HUES48 (cell line): ENCODE results near the gene RPS10.

Experiments used
- H3K27ac ChIP-seq: one replicate; pipeline ENCODE4 v1.7.0; 2013; ENCODE audit warnings: low read depth, low read length, inconsistent platforms
- H3K27me3 ChIP-seq: 2 replicates; pipeline ENCODE4 v1.6.1; 2013; ENCODE audit warnings: mild to moderate bottlenecking, low read length; ENCODE audit not compliant: control insufficient read depth, insufficient read depth
- H3K36me3 ChIP-seq: 2 replicates; pipeline ENCODE4 v1.6.1; 2013; ENCODE audit warnings: low read length; ENCODE audit not compliant: control insufficient read depth, insufficient read depth
- H3K4me1 ChIP-seq: 2 replicates; pipeline ENCODE4 v1.6.1; 2013; ENCODE audit warnings: mild to moderate bottlenecking, low read length; ENCODE audit not compliant: control insufficient read depth, insufficient read depth
- H3K4me3 ChIP-seq: 2 replicates; pipeline ENCODE4 v1.5.1; 2013; ENCODE audit warnings: mild to moderate bottlenecking, low read depth, low read length
- H3K9ac ChIP-seq: 2 replicates; pipeline ENCODE4 v1.6.1; 2013; ENCODE audit warnings: mild to moderate bottlenecking, low read depth, low read length, moderate library complexity
- H3K9me3 ChIP-seq: 2 replicates; pipeline ENCODE4 v1.6.1; 2013; ENCODE audit warnings: low read length; ENCODE audit not compliant: control insufficient read depth, insufficient read depth

RPS10 gene

GRCh38 chr6:34463299-34463698, 37.4 kb upstream of the RPS10 start:
- H3K36me3 ChIP-seq: no peaks in the 10 kb centered on the region
- H3K9me3 ChIP-seq: no peaks in the 10 kb centered on the region
- peaks cover 7% of the 10 kb centered on the region; the same call in 1 of the 2 replicates for H3K27me3 ChIP-seq
- no peak overlapping the region for H3K9ac ChIP-seq
- H3K27ac ChIP-seq: no peak overlapping the region
- peaks cover 8% of the 10 kb centered on the region; the same call in 1 of the 2 replicates for H3K4me1 ChIP-seq
- no peak overlapping the region for H3K4me3 ChIP-seq

GRCh38 chr6:34462551-34462971, 36.7 kb upstream of the RPS10 start:
- Histone ChIP-seq H3K27me3 (peaks cover 7% of the 10 kb centered on the region; the same call in 1 of the 2 replicates), H3K9me3 (no peaks in the 10 kb centered on the region), H3K36me3 (no peaks in the 10 kb centered on the region), H3K27ac (no peak overlapping the region), H3K9ac (no peak overlapping the region), H3K4me1 (peaks cover 8% of the 10 kb centered on the region; the same call in 1 of the 2 replicates), H3K4me3 (no peak overlapping the region)

GRCh38 chr6:34462010-34462409, 36.1 kb upstream of the RPS10 start:
- Histone ChIP-seq H3K27ac (no peak overlapping the region), H3K4me3 (no peak overlapping the region), H3K27me3 (peaks cover 7% of the 10 kb centered on the region; the same call in 1 of the 2 replicates), H3K36me3 (no peaks in the 10 kb centered on the region), H3K9ac (no peak overlapping the region), H3K9me3 (no peaks in the 10 kb centered on the region), H3K4me1 (peaks cover 8% of the 10 kb centered on the region; the same call in 1 of the 2 replicates)

- H3K36me3 ChIP-seq: no peaks in the 10 kb centered on the region
- H3K4me1 ChIP-seq: peaks cover 8% of the 10 kb centered on the region; the same call in 1 of the 2 replicates
- 0 out of 2 replicates have a peak, but pooled peaks cover 4% of the 10 kb centered on the region for H3K27me3 ChIP-seq
- H3K9ac ChIP-seq: no peak overlapping the region
- H3K4me3 ChIP-seq: no peak overlapping the region
- H3K27ac ChIP-seq: no peak overlapping the region
- H3K9me3 ChIP-seq: no peaks in the 10 kb centered on the region
Observed at GRCh38 chr6:34460796-34461507, 35.1 kb upstream of the RPS10 start.

- H3K27me3 ChIP-seq: 0 out of 2 replicates have a peak, but pooled peaks cover 1% of the 10 kb centered on the region
Observed at GRCh38 chr6:34459899-34460593, 34.2 kb upstream of the RPS10 start.

GRCh38 chr6:34457742-34458735, 32.2 kb upstream of the RPS10 start:
- Histone ChIP-seq H3K9ac (no peak overlapping the region), H3K36me3 (no peaks in the 10 kb centered on the region), H3K4me3 (no peak overlapping the region), H3K27ac (no peak overlapping the region), H3K9me3 (no peaks in the 10 kb centered on the region), H3K27me3 (no peaks in the 10 kb centered on the region), H3K4me1 (peaks cover 5% of the 10 kb centered on the region; the same call in 1 of the 2 replicates)

More at GRCh38 chr6:34459899-34460593, 34.2 kb upstream of the RPS10 start:
- peaks cover 5% of the 10 kb centered on the region; the same call in 1 of the 2 replicates for H3K4me1 ChIP-seq
- H3K9ac ChIP-seq: no peak overlapping the region
- no peak overlapping the region for H3K4me3 ChIP-seq
- no peaks in the 10 kb centered on the region for H3K36me3 ChIP-seq
- H3K27ac ChIP-seq: no peak overlapping the region
- H3K9me3 ChIP-seq: no peaks in the 10 kb centered on the region

- Histone ChIP-seq H3K27ac (no peak overlapping the region), H3K4me1 (peaks cover 5% of the 10 kb centered on the region; the same call in 1 of the 2 replicates), H3K36me3 (no peaks in the 10 kb centered on the region), H3K27me3 (no peaks in the 10 kb centered on the region), H3K9ac (no peak overlapping the region), H3K9me3 (no peaks in the 10 kb centered on the region), H3K4me3 (no peak overlapping the region)
Observed at GRCh38 chr6:34457382-34457741, 31.5 kb upstream of the RPS10 start.

GRCh38 chr6:34455831-34456230, 30.0 kb upstream of the RPS10 start:
- Histone ChIP-seq H3K27ac (no peak overlapping the region), H3K4me3 (no peak overlapping the region), H3K4me1 (peaks cover 1% of the 10 kb centered on the region; the same call in 1 of the 2 replicates), H3K9ac (no peak overlapping the region), H3K36me3 (no peaks in the 10 kb centered on the region), H3K27me3 (no peaks in the 10 kb centered on the region), H3K9me3 (no peaks in the 10 kb centered on the region)

GRCh38 chr6:34451192-34451591, 25.3 kb upstream of the RPS10 start:
- Histone ChIP-seq H3K27ac (no peak overlapping the region), H3K4me3 (no peak overlapping the region), H3K9me3 (no peaks in the 10 kb centered on the region), H3K9ac (no peak overlapping the region), H3K27me3 (no peaks in the 10 kb centered on the region), H3K36me3 (no peaks in the 10 kb centered on the region), H3K4me1 (no peaks in the 10 kb centered on the region)

GRCh38 chr6:34447910-34448309, 22.0 kb upstream of the RPS10 start:
- H3K9me3 ChIP-seq: no peaks in the 10 kb centered on the region
- H3K4me1 ChIP-seq: no peaks in the 10 kb centered on the region
- no peaks in the 10 kb centered on the region for H3K27me3 ChIP-seq
- H3K4me3 ChIP-seq: no peak overlapping the region
- no peak overlapping the region for H3K9ac ChIP-seq
- H3K36me3 ChIP-seq: no peaks in the 10 kb centered on the region
- H3K27ac ChIP-seq: no peak overlapping the region
